Neural cell (in vitro differentiated cells): Measurements from ENCODE around the gene MSI2.

ENCODE experiments used
- EZH2 ChIP-seq: fragments of 200-600, 300-800 bp; shearing (Covaris generic), sonication (generic); IDR thresholded peaks from 2 replicates; pipeline ENCODE4 v1.6.1; 2014; ENCODE audit warnings: antibody characterized with exemption, low read length, borderline replicate concordance, mild to moderate bottlenecking; ENCODE audit not compliant: insufficient read depth, poor library complexity, severe bottlenecking
- MXI1 ChIP-seq: fragments of 450-650 bp; conservative IDR thresholded peaks from 2 replicates; pipeline ENCODE4 v1.6.1; 2014; ENCODE audit warnings: antibody characterized with exemption, mild to moderate bottlenecking; ENCODE audit not compliant: poor library complexity, severe bottlenecking
- POLR2AphosphoS5 ChIP-seq: IDR thresholded peaks from 2 replicates; pipeline ENCODE4 v1.6.1; 2012
- RAD21 ChIP-seq: fragments of 450-650 bp; conservative IDR thresholded peaks from 2 replicates; pipeline ENCODE4 v1.6.1; 2014; ENCODE audit warnings: antibody characterized with exemption, mild to moderate bottlenecking, moderate library complexity
- TAF1 ChIP-seq: IDR thresholded peaks from 2 replicates; pipeline ENCODE4 v1.6.1; 2012; ENCODE audit warnings: low read depth
- TF ChIP-seq, protein P1 (sequence below): fragments of 450-650 bp; IDR thresholded peaks from 2 replicates; pipeline ENCODE4 v1.5.1; 2014; ENCODE audit warnings: antibody characterized with exemption, mild to moderate bottlenecking, moderate library complexity; ENCODE audit not compliant: poor library complexity, severe bottlenecking
- TF ChIP-seq, protein P2 (sequence below): IDR thresholded peaks from 2 replicates; pipeline ENCODE4 v1.6.1; 2012; ENCODE audit warnings: borderline replicate concordance

DNA sequence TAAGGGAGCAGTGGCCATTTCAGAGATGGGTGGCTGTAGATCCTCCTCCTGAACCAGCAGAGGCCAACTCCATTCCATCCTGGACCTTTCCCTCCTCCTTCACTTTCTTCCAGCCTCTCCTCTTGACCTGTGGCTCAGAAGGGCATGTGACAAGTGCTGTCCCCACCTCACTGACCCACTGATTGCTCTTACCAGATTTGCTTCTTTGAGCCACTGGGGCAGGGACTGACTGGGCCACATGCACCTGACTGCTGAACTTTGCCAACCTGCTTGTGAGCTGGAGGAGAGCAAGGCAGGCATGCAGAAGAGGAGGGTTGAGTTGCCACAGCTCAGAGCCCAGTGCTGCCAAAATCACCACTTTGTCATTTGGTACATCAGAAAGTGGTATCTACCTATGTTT lies 68.3 kb downstream of the MSI2 start:
- TF ChIP-seq, protein P1, sequence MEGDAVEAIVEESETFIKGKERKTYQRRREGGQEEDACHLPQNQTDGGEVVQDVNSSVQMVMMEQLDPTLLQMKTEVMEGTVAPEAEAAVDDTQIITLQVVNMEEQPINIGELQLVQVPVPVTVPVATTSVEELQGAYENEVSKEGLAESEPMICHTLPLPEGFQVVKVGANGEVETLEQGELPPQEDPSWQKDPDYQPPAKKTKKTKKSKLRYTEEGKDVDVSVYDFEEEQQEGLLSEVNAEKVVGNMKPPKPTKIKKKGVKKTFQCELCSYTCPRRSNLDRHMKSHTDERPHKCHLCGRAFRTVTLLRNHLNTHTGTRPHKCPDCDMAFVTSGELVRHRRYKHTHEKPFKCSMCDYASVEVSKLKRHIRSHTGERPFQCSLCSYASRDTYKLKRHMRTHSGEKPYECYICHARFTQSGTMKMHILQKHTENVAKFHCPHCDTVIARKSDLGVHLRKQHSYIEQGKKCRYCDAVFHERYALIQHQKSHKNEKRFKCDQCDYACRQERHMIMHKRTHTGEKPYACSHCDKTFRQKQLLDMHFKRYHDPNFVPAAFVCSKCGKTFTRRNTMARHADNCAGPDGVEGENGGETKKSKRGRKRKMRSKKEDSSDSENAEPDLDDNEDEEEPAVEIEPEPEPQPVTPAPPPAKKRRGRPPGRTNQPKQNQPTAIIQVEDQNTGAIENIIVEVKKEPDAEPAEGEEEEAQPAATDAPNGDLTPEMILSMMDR: no peak
- TF ChIP-seq EZH2: no peak
- TF ChIP-seq, protein P2, sequence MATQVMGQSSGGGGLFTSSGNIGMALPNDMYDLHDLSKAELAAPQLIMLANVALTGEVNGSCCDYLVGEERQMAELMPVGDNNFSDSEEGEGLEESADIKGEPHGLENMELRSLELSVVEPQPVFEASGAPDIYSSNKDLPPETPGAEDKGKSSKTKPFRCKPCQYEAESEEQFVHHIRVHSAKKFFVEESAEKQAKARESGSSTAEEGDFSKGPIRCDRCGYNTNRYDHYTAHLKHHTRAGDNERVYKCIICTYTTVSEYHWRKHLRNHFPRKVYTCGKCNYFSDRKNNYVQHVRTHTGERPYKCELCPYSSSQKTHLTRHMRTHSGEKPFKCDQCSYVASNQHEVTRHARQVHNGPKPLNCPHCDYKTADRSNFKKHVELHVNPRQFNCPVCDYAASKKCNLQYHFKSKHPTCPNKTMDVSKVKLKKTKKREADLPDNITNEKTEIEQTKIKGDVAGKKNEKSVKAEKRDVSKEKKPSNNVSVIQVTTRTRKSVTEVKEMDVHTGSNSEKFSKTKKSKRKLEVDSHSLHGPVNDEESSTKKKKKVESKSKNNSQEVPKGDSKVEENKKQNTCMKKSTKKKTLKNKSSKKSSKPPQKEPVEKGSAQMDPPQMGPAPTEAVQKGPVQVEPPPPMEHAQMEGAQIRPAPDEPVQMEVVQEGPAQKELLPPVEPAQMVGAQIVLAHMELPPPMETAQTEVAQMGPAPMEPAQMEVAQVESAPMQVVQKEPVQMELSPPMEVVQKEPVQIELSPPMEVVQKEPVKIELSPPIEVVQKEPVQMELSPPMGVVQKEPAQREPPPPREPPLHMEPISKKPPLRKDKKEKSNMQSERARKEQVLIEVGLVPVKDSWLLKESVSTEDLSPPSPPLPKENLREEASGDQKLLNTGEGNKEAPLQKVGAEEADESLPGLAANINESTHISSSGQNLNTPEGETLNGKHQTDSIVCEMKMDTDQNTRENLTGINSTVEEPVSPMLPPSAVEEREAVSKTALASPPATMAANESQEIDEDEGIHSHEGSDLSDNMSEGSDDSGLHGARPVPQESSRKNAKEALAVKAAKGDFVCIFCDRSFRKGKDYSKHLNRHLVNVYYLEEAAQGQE: no peak
- no peak for TF ChIP-seq MXI1
- no peak for TF ChIP-seq RAD21
- TF ChIP-seq TAF1: no peak
- TF ChIP-seq POLR2AphosphoS5: no peak
